CD4-positive, alpha-beta T cell treated with Interleukin-17A for 4 hours (primary cell): ENCODE results near the gene ADCK1.
"Not testable (repeated sequence)": the region's sequence is repeated elsewhere in the genome, so short reads cannot be mapped to it uniquely, and the experiment has no call there.

Experiments
- DNase-seq: peaks from one replicate; pipeline ENCODE4 v3.0.0-alpha.2; 2020; ENCODE audit warnings: mixed read lengths

Gene ADCK1

DNA sequence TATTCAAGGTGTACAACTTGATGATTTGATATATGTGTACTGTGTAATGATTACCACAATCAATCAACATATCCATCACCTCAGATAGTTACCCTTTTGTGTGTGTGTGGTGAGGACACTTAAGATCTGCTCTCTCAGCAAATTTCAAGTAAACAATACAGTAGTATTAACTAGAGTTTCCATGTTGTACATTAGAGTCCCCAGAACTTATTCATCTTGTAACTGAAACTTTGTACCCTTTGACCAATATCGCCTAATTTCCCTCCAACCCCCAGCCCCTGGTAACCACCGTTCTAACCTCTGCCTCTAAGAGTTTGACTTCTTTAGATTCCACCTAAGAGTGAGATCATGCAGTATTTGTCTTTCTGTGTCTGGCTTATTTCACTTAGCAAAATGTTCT is 12.1 kb downstream of the ADCK1 start:
- no peak for DNase-seq

- not testable (repeated sequence) for DNase-seq
Observed at GRCh38 chr14:77812682-77813081, 12.8 kb downstream of the ADCK1 start.

- DNase-seq: no peak
Observed at GRCh38 chr14:77822307-77822706, 22.4 kb downstream of the ADCK1 start.

DNA sequence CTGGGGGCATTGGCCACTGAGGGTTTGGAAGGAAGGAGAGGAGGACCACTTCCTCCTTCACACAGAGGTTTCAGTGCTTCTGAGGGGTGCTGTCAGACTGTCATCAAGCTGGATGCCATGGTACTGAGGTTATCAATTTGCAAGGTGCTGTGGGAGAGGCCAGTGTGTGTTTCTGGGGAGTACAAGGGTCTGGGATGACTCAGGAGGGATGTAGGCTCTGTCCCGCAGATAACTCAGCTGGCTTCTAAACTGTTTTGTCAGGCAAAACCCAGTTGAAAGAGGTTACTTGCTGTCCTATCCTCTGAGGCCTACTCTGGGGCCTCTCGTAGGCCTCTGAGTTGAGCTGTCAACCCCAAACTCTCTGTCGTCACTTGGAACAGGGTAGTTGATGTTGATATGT is 22.8 kb downstream of the ADCK1 start:
- no peak for DNase-seq

DNA sequence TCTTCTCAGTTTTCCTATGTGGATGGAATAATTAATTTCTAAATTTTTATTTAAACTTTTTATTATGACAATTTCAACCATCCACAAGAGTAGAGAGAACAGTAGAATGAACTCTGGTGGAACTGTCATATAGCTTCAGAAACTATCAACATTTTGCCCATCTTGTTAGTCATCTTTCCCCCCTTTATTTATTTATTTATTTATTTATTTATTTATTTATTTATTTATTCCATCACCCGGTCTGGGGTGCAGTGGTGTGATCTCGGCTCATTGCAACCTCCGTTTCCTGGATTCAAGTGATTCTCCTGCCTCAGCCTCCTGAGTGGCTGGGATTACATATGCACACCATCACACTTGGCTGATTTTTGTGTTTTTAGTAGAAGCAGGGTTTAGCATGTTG is 23.5 kb downstream of the ADCK1 start:
- no peak for DNase-seq

DNA sequence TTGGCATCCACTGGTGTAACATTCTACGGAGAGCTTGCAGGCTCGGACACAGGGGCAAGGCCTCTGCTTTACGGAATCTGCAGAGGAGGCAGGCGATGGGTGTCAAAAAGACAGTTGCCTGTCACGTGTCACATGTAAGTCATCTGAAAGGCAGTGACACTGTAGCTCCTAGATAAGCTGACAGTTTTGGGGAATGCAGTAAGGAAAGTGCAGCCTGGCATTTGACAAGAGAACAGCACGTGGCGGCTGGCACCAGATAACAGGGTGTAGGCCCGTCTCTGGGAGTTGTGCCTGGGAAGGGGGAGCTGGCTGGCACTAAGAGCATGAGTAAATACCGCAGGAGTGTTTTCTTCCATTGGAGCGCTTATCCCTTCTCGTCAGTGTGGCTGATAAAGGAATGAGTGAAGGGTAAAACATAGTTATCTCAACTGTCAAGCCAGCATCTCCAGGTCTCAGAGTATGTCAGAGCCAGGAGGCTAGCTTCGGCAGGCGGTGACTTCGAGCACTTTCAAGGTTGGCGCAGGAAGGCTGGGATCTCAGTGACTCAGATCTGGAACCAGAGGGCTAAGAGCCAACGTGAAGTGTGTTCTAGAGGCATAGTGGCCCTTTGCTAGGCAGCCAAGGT is 26.1 kb downstream of the ADCK1 start:
- DNase-seq: no peak

GRCh38 chr14:77830692-77831091 is 30.8 kb downstream of the ADCK1 start:
- no peak for DNase-seq

DNA sequence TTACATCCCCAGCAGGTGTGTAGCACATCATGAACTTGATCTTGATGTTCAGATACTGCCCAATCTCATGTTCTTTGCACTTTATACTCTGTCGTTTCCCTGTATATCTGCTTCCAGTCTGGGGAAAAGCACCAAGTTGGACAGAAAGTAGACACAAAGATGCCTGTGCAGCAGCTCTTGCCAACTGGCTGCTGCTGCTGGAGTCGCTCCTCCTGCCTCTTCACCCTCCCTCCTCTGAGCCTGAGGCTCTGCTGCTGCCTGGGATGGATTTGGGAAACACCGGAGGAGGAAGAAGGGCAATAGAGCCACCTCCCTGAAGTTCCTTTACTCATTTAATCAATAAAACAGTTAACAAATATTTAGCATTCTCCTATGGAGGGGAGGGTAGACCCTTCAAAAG is 32.4 kb downstream of the ADCK1 start:
- DNase-seq: no peak

DNA sequence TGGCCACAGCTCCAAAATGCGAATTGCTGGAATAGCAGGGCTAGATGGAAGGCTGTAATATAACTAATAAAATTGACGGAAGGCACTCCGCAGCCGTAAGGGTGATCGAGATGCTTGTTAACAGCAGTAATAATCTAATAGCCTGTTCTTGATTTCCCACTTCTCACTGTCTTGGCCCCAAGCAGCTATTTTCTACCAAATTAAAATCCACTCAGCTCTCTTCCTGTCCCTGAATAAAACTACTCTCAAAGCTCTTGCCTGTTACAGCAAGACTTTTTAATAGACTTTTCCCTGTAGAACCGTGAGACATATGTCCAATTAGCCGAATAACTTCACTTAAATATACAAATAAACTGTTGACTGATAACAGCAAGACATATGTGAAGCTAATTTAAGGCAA is 38.0 kb downstream of the ADCK1 start:
- no peak for DNase-seq

- no peak for DNase-seq
Observed at GRCh38 chr14:77838831-77839511, 39.1 kb downstream of the ADCK1 start.

- no peak for DNase-seq
Observed at GRCh38 chr14:77843195-77843594, 43.3 kb downstream of the ADCK1 start.

DNA sequence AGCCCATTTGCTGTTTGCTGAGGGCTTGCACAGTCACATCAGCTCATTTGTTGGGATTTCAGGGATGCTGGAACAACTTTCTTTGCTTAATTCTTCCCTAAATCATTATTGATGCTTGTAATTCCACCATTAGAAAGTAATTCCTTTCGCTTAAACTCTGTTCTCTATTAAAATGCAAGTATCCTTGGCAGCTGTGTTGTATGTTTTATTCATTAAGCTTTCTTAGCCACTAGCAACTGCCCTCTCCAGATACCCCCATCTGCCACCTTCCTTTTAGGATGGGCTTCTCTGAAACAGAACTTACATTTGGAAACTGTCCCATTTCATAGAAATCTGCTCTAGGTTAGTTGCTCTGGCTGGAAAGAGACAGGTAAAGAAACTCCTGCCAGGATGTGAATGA is 43.7 kb downstream of the ADCK1 start:
- DNase-seq: no peak

DNA sequence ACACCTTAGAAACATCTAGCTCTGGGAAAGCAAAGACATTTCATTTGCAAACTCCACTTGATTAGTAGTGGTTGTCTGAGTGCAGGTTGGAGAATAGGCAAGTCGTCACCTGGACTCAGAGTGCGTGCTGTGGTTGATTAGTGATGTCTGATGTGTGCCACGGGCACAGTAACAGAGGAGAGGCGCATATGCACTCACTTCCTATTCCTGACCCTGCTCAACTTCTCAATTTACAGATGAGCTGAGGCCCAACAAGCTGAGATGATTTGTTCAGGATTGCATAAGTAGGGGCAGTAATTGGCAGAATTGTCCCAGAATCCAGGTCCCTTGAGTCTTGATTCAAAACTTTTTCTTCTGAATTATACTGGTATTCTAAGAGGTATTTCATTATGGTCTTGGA is 44.9 kb downstream of the ADCK1 start:
- no peak for DNase-seq

- no peak for DNase-seq
Observed at GRCh38 chr14:77848031-77848430, 48.1 kb downstream of the ADCK1 start.

DNA sequence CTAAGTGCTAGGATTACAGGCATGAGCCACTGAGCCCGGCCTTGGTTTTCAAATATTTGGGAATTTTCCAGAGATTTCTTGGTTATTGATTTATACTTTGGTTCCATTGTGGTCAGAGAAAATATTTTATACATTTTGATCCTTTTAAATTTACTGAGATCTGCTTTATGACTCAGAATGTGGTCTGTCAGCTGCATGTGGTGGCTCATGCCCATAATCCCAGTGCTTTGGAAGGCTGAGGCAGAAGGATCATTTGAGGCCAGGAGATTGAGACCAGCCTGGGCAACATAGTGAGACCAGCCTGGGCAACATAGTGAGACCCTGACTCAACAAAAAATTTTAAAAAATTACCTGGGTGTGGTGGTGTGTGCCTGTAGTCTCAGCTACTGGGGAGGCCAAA is 49.8 kb downstream of the ADCK1 start:
- no peak for DNase-seq

DNA sequence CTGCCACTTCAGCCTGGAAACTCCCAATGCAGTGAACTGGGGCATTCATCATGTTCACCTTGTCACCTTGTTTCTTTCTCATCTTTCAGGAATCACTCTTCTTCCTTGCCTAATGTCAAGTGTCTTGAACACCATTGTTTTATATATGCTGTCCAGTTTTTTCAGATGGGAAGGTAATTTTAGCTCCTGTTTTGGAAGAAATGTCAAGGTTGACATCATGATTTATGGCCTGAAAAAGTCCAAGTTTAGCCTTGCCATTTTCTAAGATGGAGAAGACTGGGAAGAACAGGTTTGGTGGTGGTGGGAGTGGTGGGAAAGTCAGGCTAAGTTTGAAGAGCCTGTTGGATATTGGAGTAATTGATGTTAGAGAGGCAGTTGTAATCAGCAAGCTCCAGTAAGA is 54.0 kb downstream of the ADCK1 start:
- no peak for DNase-seq

DNA sequence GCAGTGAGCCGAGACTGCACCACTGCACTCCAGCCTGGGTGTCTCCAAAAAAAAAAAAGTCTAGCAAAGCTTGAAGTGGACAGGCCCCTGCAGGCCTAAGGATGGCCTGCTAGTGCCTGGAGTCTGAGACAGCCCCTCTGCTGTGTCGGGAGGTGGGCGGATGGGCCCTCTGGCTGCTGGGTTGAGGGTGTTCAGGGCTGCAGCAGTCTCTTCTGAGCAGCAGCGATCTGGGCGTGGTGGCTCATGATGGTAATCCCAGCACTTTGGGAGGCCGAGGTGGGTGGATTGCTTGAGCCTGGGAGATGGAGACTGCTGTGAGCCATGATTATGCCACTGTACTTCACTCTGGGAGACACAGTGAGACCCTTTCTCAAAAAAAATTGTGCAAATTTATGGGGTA is 57.0 kb downstream of the ADCK1 start:
- DNase-seq: no peak

GRCh38 chr14:77859934-77860570 is 60.1 kb downstream of the ADCK1 start:
- DNase-seq: no peak

GRCh38 chr14:77861201-77861600 is 61.3 kb downstream of the ADCK1 start:
- no peak for DNase-seq

GRCh38 chr14:77862154-77862786 is 62.4 kb downstream of the ADCK1 start:
- DNase-seq: peak; percentile 79

- no peak for DNase-seq
Observed at GRCh38 chr14:77864085-77864484, 64.2 kb downstream of the ADCK1 start.

DNA sequence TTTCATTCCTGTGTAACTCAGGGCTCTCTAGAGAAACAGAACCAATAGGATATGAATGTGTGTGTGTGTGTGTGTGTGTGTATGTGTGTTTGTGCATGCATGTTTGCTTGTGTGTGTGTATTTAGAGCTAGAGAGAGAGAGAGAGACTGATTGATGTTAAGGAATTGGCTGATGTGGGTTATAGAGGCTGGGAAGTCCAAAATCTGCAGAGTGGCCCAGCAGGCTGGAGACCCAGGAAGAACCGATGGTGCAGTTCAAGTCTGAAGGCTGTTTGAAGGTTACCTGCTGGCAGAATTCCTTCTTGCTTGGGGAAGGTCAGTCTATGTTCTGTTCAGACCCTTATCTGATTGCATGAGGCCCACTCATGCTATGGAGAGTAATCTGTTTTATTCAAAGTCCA is 64.7 kb downstream of the ADCK1 start:
- DNase-seq: no peak

GRCh38 chr14:77865455-77865854 is 65.5 kb downstream of the ADCK1 start:
- no peak for DNase-seq

- no peak for DNase-seq
Observed at GRCh38 chr14:77866932-77867331, 67.0 kb downstream of the ADCK1 start.
